Endothelial cell of umbilical vein (primary cell): ENCODE results near the gene MAP4K3. TPM values are rescaled to one million over a fixed set of nuclear protein-coding genes. Genes with fewer than 3 reads are reported as not detected.

Experiments
- BruUV-seq: library from RNA; stranded (reverse); fragments of 400-500 nt; replicated peaks from 2 replicates; lab custom pipeline; 2021; lab: Mats Ljungman, UMichigan
- CTCF ChIA-PET: fragments of 300-600, 350-600 bp; sonication (Branson Sonifier 250); formaldehyde crosslinking; loops from one replicate; lab custom pipeline; 2021; ENCODE audit warnings: antibody characterized with exemption, inconsistent platforms; lab: Charles Lee
- POLR2A ChIA-PET: fragments of 300-600, 350-600 bp; sonication (Branson Sonifier 250); formaldehyde crosslinking; loops from one replicate; lab custom pipeline; 2021; ENCODE audit warnings: antibody characterized with exemption, inconsistent platforms; lab: Charles Lee
- DNase-seq: peaks from one replicate; pipeline ENCODE4 v3.0.0-alpha.2; 2011; ENCODE audit warnings: low read depth, low spot score
- FAIRE-seq: peaks from 2 replicates; lab custom pipeline; 2011; peaks lifted over from hg19 to GRCh38; lab: Jason Lieb, UNC
- H2AFZ ChIP-seq: 2 replicates; pipeline ENCODE4 v1.6.0; 2012; ENCODE audit warnings: low read depth, low read length, control low read depth, inconsistent platforms
- H3K27ac ChIP-seq: 2 replicates; pipeline ENCODE4 v1.5.1; 2011; ENCODE audit warnings: low read depth, mild to moderate bottlenecking, control low read depth, low read length, moderate library complexity; ENCODE audit not compliant: insufficient read depth
- H3K27me3 ChIP-seq, 2 experiments: 2 replicates each; pipeline versions ENCODE4 v1.6.0 to v1.6.1; 2011; ENCODE audit warnings: low read length in 2 of 2, mixed read lengths in 1 of 2; ENCODE audit not compliant: control insufficient read depth in 2 of 2, insufficient read depth in 2 of 2
- H3K36me3 ChIP-seq, 2 experiments: 2 replicates in 1 of 2; 3 replicates in 1 of 2; pipeline ENCODE4 v1.5.1; 2011; ENCODE audit warnings: low read length in 2 of 2, mild to moderate bottlenecking in 1 of 2, moderate library complexity in 1 of 2; ENCODE audit not compliant: control insufficient read depth in 2 of 2, insufficient read depth in 2 of 2; ENCODE audit errors: extremely low read depth in 1 of 2
- H3K4me1 ChIP-seq: 3 replicates; pipeline ENCODE4 v1.5.1; 2011; ENCODE audit warnings: mild to moderate bottlenecking, low read length; ENCODE audit not compliant: control insufficient read depth, insufficient read depth; ENCODE audit errors: extremely low read depth
- H3K4me2 ChIP-seq: 2 replicates; pipeline ENCODE4 v1.6.1; 2011; ENCODE audit warnings: low read length, control low read depth, mixed read lengths; ENCODE audit not compliant: insufficient read depth
- H3K4me3 ChIP-seq, 3 experiments: fragments of 200-600 bp in 1 of 3; sonication (generic), shearing (Covaris generic) in 1 of 3; replicated peaks in 1 of 3; 2 replicates each; pipeline ENCODE4 v1.5.1; 2011 to 2016; ENCODE audit warnings: control low read depth in 3 of 3, low read length in 3 of 3, mild to moderate bottlenecking in 2 of 3, inconsistent platforms in 1 of 3, low read depth in 1 of 3, moderate library complexity in 1 of 3; ENCODE audit not compliant: insufficient read depth in 1 of 3
- H3K79me2 ChIP-seq: 2 replicates; pipeline ENCODE4 v1.6.0; 2012; ENCODE audit warnings: low read length, inconsistent platforms; ENCODE audit not compliant: control insufficient read depth, insufficient read depth
- H3K9ac ChIP-seq: replicated peaks from 2 replicates; pipeline ENCODE3; 2011; ENCODE audit warnings: low read length, control low read depth; ENCODE audit not compliant: insufficient read depth; ENCODE audit errors: extremely low read depth
- H3K9me1 ChIP-seq: replicated peaks from 3 replicates; pipeline ENCODE4 v1.6.0; 2011; ENCODE audit warnings: mild to moderate bottlenecking, low read length; ENCODE audit not compliant: control insufficient read depth, insufficient read depth; ENCODE audit errors: extremely low read depth
- H3K9me3 ChIP-seq: replicated peaks from 2 replicates; pipeline ENCODE4 v1.5.1; 2012; ENCODE audit warnings: low read length, inconsistent platforms; ENCODE audit not compliant: control insufficient read depth, insufficient read depth
- H4K20me1 ChIP-seq: replicated peaks from 2 replicates; pipeline ENCODE3; 2011; ENCODE audit warnings: mild to moderate bottlenecking, low read length; ENCODE audit not compliant: control insufficient read depth, insufficient read depth; ENCODE audit errors: extremely low read depth
- CTCF ChIP-seq, 2 donors: IDR thresholded peaks; 1 replicate in 1 of 2; 2 replicates in 1 of 2; pipeline ENCODE4 v1.5.1; 2011; ENCODE audit warnings: low read length in 2 of 2, mild to moderate bottlenecking in 2 of 2, moderate library complexity in 2 of 2, control low read depth in 1 of 2, inconsistent platforms in 1 of 2, low read depth in 1 of 2; ENCODE audit not compliant: insufficient read depth in 1 of 2; ENCODE audit errors: extremely low read depth in 1 of 2
- EZH2 ChIP-seq: IDR thresholded peaks from 2 replicates; pipeline ENCODE4 v1.6.1; 2012; ENCODE audit warnings: borderline replicate concordance, low read depth, mild to moderate bottlenecking, moderate library complexity, low read length, inconsistent platforms; ENCODE audit not compliant: severe bottlenecking
- FOS ChIP-seq: IDR thresholded peaks from 2 replicates; pipeline ENCODE4 v1.6.1; 2011; ENCODE audit warnings: mild to moderate bottlenecking, low read length, moderate library complexity, borderline replicate concordance; ENCODE audit not compliant: insufficient read depth
- GATA2 ChIP-seq: IDR thresholded peaks from 2 replicates; pipeline ENCODE4 v1.7.0; 2011; ENCODE audit warnings: low read depth, mild to moderate bottlenecking, moderate library complexity, mixed read lengths, low read length; ENCODE audit not compliant: insufficient read length, insufficient read depth
- JUN ChIP-seq: IDR thresholded peaks from 2 replicates; pipeline ENCODE4 v1.6.1; 2011; ENCODE audit warnings: borderline replicate concordance, low read depth; ENCODE audit not compliant: insufficient read length, insufficient read depth
- MAX ChIP-seq: IDR thresholded peaks from 2 replicates; pipeline ENCODE4 v1.6.1; 2011; ENCODE audit not compliant: insufficient read depth, insufficient read length
- MYC ChIP-seq: IDR thresholded peaks from one replicate; pipeline ENCODE4 v1.6.1; 2011; ENCODE audit warnings: mild to moderate bottlenecking, low read depth, low read length
- POLR2A ChIP-seq: IDR thresholded peaks from 2 replicates; pipeline ENCODE4 v1.6.1; 2012; ENCODE audit warnings: low read depth, mild to moderate bottlenecking, control low read depth, low read length
- POLR2AphosphoS5 ChIP-seq: IDR thresholded peaks from 2 replicates; pipeline ENCODE4 v1.6.1; 2012; ENCODE audit warnings: low read depth, mild to moderate bottlenecking, control low read depth, low read length, moderate library complexity; ENCODE audit not compliant: insufficient read depth
- dilution Hi-C: fragments of 300-500 bp; cut with MboI; formaldehyde crosslinking; loops from one replicate; pipeline ENCODE4 v1.15.0; 2019; ENCODE audit warnings: low sequenced_read_pairs; ENCODE audit not compliant: extremely low pct_ligation_motif_present
- intact Hi-C: fragments of 100-400 bp; cut with micrococcal nuclease; formaldehyde crosslinking; loops from one replicate; pipeline ENCODE4 v1.10.0; 2022
- polyA plus RNA-seq, 4 experiments: library from polyadenylated mRNA; depleted of rRNA in 3 of 4; stranded (reverse) in 3 of 4; unstranded in 1 of 4; fragments of >200 nt; gene quantifications; 2 replicates each; pipeline versions ENCODE4 v1.2.1 to v1.2.3, GENCODE V29; 2011 to 2012; ENCODE audit warnings: missing spikeins in 1 of 4
- total RNA-seq: library from RNA; stranded (reverse); gene quantifications from 2 replicates; pipeline ENCODE4 v1.2.3, GENCODE V29; 2021

MAP4K3 gene
- total and polyA plus RNA-seq, 2 donors (not counting 3 experiments of a cell fraction or from before 2014, with no cell fraction given): 8.0 to 45.9 TPM

GRCh38 chr2:39405364-39405763 lies 31.7 kb downstream of the MAP4K3 start:
- H3K27me3 ChIP-seq: no peaks in the 10 kb centered on the region
- no peak overlapping the region for H3K4me3 ChIP-seq
- DNase-seq (no peak), FAIRE-seq (no peak)
- BruUV-seq: no TSS peak
- H3K9ac ChIP-seq: no peak overlapping the region
- ChIA-PET POLR2A (no interaction called here), CTCF (no interaction called here)
- H2AFZ ChIP-seq: no peak overlapping the region
- peaks cover 5% of the 10 kb centered on the region for H4K20me1 ChIP-seq
- H3K4me1 ChIP-seq: peaks cover 33% of the 10 kb centered on the region
- H3K36me3 ChIP-seq: no peaks in the 10 kb centered on the region
- TF ChIP-seq CTCF (IDR thresholded peaks at IDR 0.05; ENCODE audit: extremely low read depth in 1 of 2, insufficient read depth in 1 of 2, low read depth in 1 of 2, low read length in 2 of 2) (no peak), MAX (no peak)
- intact Hi-C loops: no loop called here
- H3K27ac ChIP-seq: no peak overlapping the region
- no peak overlapping the region for H3K4me2 ChIP-seq
- dilution Hi-C loops: no loop called here
- no peaks in the 10 kb centered on the region for H3K9me3 ChIP-seq
- peaks cover 3% of the 10 kb centered on the region for H3K9me1 ChIP-seq
- H3K79me2 ChIP-seq: peaks cover 83% of the 10 kb centered on the region

DNA sequence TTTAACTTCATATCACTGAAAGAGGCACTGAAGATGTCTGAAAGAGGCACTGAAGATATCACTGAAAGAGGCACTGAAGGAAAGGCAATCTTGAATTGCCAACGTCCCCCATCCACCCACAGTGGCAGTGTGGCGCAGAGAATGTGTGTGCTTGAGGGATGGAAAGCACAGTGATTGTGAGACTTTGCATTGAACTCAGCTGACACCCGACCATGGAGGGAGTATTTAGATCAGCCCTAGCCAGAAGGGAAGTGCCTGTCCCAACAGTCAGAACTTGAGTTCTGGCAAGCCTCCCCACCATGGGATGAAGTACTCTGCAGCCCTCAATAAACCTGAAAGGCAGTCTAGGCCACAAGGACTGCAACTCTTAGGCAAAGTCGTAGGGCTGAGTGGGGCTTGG lies 33.8 kb downstream of the MAP4K3 start:
- no peak for DNase-seq
- intact Hi-C loops (no loop called here), dilution Hi-C loops (no loop called here)
- H4K20me1 ChIP-seq: peaks cover 8% of the 10 kb centered on the region
- H3K4me2 ChIP-seq: peak overlapping the region; percentile 73
- TF ChIP-seq MYC (no peak), POLR2AphosphoS5 (no peak), CTCF (IDR thresholded peaks at IDR 0.05; ENCODE audit: extremely low read depth in 1 of 2, insufficient read depth in 1 of 2, low read depth in 1 of 2, low read length in 2 of 2) (no peak), JUN (no peak), FOS (no peak), POLR2A (no peak), GATA2 (no peak), EZH2 (no peak), MAX (no peak)
- no peak overlapping the region for H2AFZ ChIP-seq
- H3K4me1 ChIP-seq: peaks cover 31% of the 10 kb centered on the region
- no peak for FAIRE-seq
- H3K27ac ChIP-seq: no peak overlapping the region
- no peaks in the 10 kb centered on the region for H3K36me3 ChIP-seq
- BruUV-seq: no TSS peak
- H3K9me3 ChIP-seq: no peaks in the 10 kb centered on the region
- no peak overlapping the region for H3K9ac ChIP-seq
- POLR2A ChIA-PET: no interaction called here
- H3K4me3 ChIP-seq: no peak overlapping the region
- H3K27me3 ChIP-seq: no peaks in the 10 kb centered on the region
- H3K79me2 ChIP-seq: peaks cover 80% of the 10 kb centered on the region
- CTCF ChIA-PET: no interaction called here
- H3K9me1 ChIP-seq: peaks cover 3% of the 10 kb centered on the region
